Measurements from ENCODE around the gene ISM1.

Gene ISM1

DNA sequence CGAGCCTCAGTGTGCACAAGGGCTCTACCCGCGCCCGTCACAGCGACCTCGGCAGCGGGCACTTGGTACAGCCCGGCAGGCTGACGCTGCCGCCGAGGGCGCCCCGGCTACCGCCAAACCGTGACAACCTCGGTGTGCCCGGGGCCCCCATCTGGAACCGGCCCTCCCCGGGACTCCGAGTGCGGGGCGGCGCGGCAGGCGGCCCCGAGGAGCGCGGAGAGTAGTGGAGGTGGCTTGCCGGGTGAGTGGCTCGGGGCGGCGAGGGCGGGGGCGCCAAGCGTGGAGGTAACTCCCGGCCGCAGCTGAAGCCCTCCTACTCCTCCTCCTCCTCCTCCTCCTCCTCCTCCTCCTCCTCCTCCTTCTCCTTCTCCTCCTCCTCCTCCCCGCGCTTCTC, at the start of gene ISM1:
Gene ISM1, plus strand, starts transcription at position 371 of the 394 bp plus-strand sequence. CDS start 503 bp downstream, outside the sequence.
- in situ Hi-C loops (cut with HindIII; ENCODE audit: low sequenced_read_pairs) = no loop called here

- in situ Hi-C loops (cut with HindIII; ENCODE audit: low sequenced_read_pairs) = no loop called here
Observed at GRCh38 chr20:13173201-13173600, 47.9 kb upstream of the ISM1 start.

DNA sequence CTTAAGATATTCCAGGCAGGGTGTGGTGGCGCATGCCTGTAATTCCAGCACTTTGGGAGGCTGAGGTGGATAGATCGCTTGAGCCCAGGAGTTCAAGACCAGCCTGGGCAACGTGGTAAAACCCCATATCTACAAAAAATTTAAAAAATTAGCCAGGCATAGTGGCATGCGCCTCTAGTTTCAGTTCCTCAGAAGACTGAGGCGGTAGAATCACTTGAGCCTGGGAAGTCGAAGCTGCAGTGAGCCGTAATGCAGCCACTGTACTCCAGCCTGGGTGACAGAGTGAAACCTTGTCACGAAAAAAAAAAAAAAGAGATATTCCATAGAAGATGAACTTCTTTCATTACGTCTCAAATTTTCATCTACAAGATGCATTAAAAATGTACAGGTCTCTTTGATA, 46.7 kb upstream of the ISM1 start:
- in situ Hi-C loops (cut with HindIII; ENCODE audit: low sequenced_read_pairs) = no loop called here

DNA sequence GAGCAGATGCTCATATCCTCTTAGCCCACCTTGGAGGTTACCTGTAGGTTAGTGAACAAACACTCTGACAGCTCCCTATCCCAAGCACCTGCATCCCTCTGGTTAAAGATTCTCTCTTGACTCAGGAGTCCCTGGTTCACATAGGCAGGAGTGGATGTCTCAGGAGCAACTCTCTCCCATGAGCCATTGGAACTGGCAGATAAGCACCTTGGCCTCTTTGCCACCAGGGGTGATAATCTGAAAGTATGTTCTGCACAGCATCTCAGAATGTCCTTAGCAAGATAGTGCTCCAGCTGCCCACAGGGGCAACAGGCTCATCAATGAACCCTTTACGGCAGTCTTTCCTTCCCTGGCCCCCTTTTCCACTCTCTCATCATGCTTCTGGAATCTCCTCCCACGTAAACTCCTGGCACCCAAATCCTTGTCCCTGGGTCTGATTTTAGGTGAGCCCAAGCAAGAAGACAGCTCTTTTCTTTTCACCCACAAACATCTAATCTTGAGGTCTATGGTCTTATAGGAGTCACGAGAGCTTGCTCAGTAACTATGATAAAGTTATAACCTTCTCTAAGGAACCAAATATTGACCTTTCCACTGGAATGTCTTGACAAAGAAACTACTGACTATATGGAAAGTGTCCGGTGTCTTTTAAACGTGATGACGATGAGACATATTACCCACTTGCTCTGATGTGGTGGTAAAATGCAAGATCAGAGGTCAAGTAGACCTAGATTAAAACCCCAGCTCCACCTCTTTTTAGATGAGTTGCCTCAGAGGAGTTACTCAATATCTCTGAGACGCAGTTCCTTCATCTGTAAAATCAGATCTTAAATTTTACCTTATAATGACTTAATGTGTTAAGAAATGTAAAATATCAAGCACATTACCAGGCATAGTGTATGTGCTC, 39.8 kb upstream of the ISM1 start:
- in situ Hi-C loops (cut with HindIII; ENCODE audit: low sequenced_read_pairs) = no loop called here

GRCh38 chr20:13183005-13183404, 38.1 kb upstream of the ISM1 start:
- in situ Hi-C loops (cut with HindIII; ENCODE audit: low sequenced_read_pairs) = no loop called here

- in situ Hi-C loops (cut with HindIII; ENCODE audit: low sequenced_read_pairs) = no loop called here
Observed at GRCh38 chr20:13186043-13186774, 34.9 kb upstream of the ISM1 start.

DNA sequence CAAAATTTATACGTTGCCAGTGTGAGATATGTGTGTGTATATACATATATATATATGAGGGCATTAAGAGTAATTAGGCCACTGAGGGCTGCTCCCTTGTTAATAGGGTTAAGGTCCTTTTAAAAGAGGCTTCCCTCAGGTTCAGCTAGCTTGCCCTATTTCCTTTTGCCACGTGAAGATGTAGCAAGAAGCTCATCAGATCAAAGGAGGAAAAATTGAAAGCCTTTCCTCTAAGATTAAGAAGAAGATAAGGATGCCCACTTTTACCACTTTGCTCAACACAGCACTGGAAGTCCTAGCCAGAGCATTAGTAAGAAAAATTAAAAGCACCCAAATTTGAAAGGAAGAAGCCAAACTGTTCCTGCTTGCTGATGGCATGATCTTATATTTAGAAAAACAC, 33.2 kb upstream of the ISM1 start:
- in situ Hi-C loops (cut with HindIII; ENCODE audit: low sequenced_read_pairs) = no loop called here

- in situ Hi-C loops (cut with HindIII; ENCODE audit: low sequenced_read_pairs) = no loop called here
Observed at GRCh38 chr20:13199279-13199678, 21.8 kb upstream of the ISM1 start.

DNA sequence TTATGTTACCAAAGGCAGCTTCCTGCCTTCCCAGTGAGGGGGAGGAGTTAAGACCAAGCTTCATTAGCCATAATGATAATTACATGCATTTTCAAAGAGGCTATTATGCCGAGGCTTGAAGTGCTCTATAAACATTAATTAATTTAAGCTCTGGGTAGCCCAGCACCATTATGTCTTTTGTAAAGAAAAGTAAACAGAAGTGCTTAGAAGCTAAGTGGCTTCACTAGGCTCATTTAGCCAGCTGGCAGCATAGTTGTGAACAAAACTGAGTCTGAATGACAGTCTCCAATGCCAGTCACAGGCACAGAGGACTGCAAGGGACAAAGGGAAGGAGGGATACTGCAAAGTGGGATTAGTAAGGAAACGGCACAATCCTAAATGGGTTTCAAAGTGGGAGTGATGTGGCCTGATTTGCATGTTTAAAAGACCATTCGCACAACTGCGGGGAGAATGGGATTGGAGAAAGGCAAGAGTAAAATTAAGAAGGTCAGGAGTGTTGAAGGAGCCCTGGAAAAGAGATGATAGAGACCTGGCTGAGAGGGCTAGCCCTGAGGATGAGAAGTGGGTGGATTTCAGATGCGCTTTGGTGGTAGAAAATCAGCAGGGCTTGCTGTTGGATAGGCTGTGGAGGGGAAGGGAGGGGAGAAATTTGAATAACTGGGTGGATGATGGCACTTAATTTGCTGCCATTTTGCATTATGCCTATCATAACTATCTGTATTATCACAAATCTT, 20.1 kb upstream of the ISM1 start:
- in situ Hi-C loops (cut with HindIII; ENCODE audit: low sequenced_read_pairs) = no loop called here

DNA sequence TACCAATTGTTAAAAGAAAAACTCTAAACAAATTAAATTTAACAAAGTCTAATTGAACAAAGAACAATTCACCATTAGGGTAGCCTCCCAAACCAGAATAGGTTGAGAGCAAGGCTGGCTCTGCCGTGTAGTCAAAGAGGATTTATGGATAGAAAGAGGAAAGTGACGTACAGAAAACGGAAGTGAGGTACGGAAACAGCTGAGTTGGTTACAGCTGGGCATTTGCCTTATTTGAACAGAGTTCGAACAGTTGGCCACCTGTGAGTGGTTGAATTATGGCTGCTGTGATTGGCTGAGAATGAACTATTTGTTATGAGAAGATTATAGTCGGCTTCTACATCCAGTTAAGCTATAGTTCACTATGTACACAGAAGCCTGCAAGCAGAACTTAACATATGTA, 18.5 kb upstream of the ISM1 start:
- in situ Hi-C loops (cut with HindIII; ENCODE audit: low sequenced_read_pairs) = no loop called here

GRCh38 chr20:13205425-13205824, 15.6 kb upstream of the ISM1 start:
- in situ Hi-C loops (cut with HindIII; ENCODE audit: low sequenced_read_pairs) = no loop called here

DNA sequence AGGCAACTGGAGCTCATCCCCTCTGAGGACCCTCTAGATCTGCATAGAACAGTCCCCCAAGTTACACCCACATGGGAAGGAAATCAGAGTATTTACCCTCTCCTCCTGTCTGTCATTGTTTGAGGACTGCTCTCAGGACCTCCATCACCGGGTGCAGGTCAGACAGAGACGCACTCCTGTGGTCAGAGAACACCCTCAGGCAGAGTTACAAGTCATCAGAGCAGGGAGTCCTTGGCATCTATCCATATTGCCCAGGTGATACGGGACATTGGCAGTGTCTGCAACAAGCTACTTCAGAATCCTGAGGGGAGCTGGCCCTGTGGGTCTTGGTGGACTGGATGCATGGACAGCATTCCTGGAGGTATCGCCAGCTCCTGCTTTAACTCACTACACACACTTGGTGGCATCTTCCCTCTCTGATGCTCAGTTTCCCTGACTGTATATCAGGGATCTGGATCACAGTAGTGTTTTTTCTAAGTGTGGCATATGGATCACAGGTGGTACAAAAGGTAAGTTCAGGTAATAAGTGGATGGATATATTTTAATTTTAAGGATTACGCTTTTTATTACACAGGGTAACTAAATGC, 15.1 kb upstream of the ISM1 start:
- in situ Hi-C loops (cut with HindIII; ENCODE audit: low sequenced_read_pairs) = no loop called here

GRCh38 chr20:13207016-13207415, 14.1 kb upstream of the ISM1 start:
- in situ Hi-C loops (cut with HindIII; ENCODE audit: low sequenced_read_pairs) = no loop called here

- in situ Hi-C loops (cut with HindIII; ENCODE audit: low sequenced_read_pairs) = no loop called here
Observed at GRCh38 chr20:13211956-13212618, 9.0 kb upstream of the ISM1 start.

GRCh38 chr20:13212750-13213149, 8.3 kb upstream of the ISM1 start:
- in situ Hi-C loops (cut with HindIII; ENCODE audit: low sequenced_read_pairs) = no loop called here

DNA sequence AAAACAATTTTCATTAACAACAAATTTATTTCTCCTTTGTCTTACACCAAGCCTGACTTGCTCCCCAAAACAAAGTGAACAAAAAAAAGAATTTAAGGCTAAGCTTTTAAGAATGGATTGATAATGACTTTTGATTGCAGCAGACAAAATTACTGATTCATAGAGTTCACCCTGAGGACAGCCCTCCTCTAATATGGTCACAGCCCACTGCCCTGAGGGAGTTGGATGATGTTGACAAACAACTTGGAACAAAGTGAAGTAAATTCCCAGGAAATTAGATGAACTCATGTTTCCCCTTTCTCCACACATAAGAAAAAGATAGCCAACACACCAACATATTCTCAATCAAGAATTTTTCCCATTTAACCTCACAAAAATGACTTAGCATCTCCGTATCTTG, 7.7 kb upstream of the ISM1 start:
- in situ Hi-C loops (cut with HindIII; ENCODE audit: low sequenced_read_pairs) = no loop called here

DNA sequence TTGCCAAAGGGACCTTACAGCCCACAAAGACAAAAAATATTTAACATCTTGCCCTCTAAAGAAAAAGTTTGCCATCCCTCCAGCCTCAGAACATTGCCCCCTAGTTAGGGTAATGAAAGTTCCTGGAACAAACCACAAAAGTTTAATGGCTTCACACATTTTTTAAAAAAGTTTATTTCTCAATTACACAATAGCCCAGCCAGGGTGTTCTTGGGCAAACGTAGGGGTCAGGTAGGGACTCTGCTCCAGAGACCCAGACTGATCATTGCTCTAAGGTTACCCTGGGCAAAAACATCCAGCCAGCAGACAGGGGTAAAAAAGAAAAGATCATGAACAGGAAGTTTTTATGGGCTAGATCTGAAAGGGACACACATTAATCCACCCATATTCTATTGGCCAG, 4.5 kb upstream of the ISM1 start:
- in situ Hi-C loops (cut with HindIII; ENCODE audit: low sequenced_read_pairs) = no loop called here

DNA sequence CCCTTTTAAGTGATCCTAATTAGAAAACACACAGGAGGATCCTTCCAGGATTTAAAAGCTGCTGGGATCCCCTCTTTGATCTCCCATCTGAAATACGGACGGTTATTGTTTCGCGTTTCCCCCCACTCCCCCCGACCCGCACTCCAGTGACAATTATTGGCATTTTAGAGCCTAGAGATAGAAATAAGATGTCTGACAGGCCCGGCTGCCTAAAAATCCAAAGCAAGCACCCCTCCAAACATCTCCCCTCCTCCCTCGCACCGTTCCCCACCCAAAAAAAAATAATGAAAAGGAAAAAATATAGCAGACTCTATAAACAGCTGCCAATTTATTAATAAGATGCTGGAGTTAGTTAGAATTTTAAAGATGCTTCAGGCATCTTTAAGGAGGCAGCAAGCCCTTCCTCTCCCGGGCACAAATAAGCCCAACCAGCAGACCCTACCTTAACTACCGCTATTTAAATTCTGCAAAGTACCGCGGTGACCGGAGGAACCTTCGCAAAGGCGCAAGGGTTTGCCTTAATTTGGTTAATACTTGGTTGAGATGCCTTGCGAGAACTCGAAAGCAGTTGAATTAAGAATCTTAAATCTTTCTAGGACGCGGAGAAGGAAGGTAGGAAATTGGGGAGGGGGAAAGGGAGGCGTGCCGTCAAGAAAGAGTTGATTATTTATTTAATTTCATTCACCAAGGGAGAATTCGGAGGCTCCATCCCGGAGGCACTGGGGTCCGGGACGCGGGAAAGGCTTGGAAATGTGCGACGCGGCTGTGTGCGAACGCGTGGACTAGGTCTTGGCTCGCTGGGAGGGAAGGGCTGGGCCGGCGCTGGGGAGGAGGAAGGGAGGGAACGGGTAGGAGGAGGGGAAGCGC, 1.5 kb upstream of the ISM1 start:
- in situ Hi-C loops (cut with HindIII; ENCODE audit: low sequenced_read_pairs) = no loop called here

DNA sequence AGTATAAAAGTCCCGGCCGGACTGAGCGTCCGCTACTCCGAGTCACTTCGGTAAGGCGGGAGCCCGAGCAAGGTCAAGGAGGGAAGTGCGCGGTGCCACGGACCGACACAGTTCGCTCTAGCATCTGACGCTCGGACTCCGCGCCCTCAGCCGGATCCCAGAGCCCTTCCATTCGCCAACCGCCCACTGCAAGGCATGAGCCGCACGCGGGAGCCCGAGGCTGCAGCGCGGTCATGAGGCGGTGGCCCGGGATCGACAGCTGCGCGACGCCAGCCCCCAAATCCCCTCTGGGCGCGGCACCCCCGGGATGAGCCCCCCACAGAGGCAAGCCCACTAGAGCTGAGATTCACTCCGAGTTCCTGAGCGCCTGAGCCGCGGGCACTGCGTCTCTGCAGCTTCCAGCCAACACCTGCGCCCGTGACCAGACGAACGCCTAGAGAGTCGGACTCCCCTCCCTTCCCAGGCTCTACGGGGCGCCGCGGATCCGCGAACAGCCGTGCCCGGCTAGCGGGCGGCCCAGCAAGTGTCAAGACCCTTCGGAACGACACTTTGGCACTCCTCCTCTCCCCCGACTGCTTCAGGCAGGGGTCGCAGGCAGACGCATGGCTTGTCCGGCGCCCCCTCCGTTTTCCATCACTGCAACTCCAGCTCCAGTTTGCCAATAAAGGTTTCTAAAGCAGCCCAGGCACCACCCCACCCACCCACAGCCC, 725 bp upstream of the ISM1 start:
- in situ Hi-C loops (cut with HindIII; ENCODE audit: low sequenced_read_pairs) = no loop called here
